ENCODE measurements around the gene F8A3. TPM values are rescaled to one million over a fixed set of nuclear protein-coding genes. Genes with fewer than 3 reads are reported as not detected.
"Not testable (repeated sequence)": the region's sequence is repeated elsewhere in the genome, so short reads cannot be mapped to it uniquely, and the experiment has no call there.

F8A3 gene
- total RNA-seq (2014; rRNA removed; shearing (Covaris generic)) = 0.32 TPM in 1 of 2 replicates, not detected in the other
- 0.14 and 0.16 TPM in 2 replicates for polyA plus RNA-seq (2016; fragmentation: Nextera tagmentation; extraction: Ambion mirVana)

DNA sequence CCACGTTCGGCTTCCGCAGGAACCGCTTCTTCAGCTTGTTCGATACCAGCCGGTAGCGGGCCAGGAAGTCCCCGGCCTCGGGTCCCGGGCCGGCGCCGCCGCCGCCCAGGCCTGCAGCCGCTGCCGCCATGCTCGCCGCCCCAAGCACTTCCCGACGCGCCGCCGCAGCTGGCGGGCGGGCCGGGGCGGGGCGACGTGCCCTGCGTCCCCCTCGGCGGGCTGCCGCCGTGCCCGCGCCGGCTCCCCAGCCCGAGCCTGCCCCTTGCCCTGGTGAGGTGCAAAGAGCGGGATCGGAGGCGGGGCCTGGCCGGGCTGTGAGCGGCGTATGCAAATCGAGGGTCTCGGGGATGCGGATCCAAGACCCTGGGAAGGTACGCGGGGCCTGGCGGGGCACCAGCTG is at the start of gene F8A3:
Gene F8A3 (minus strand): TSS at position 150 of the 400 bp plus-strand sequence. CDS start 20 bp downstream, at position 130.
- H3K9me2 ChIP-seq (ENCODE audit: insufficient read depth); H3K79me2 ChIP-seq (ENCODE audit: insufficient read depth); H3K27ac ChIP-seq; H3K4me2 ChIP-seq (ENCODE audit: unreplicated experiment); H4K20me1 ChIP-seq (ENCODE audit: insufficient read depth); H3K9ac ChIP-seq; H3K4me3 ChIP-seq; in situ Hi-C loops (cut with MboI); DNase-seq; H2AFZ ChIP-seq; H3K27me3 ChIP-seq (replicated peaks; ENCODE audit: insufficient read depth); H3K4me1 ChIP-seq (ENCODE audit: insufficient read depth); H3K9me3 ChIP-seq (ENCODE audit: low read depth); H3F3A ChIP-seq (ENCODE audit: insufficient read depth); H3K36me3 ChIP-seq (ENCODE audit: low read depth): not testable (repeated sequence)
- no CpG with 5 or more reads among the region's 51 CpGs for WGBS, 2 experiments (ENCODE audit: low coverage in 1 of 2, low lambda C conversion rate in 2 of 2, missing lambda C conversion rate in 2 of 2)

DNA sequence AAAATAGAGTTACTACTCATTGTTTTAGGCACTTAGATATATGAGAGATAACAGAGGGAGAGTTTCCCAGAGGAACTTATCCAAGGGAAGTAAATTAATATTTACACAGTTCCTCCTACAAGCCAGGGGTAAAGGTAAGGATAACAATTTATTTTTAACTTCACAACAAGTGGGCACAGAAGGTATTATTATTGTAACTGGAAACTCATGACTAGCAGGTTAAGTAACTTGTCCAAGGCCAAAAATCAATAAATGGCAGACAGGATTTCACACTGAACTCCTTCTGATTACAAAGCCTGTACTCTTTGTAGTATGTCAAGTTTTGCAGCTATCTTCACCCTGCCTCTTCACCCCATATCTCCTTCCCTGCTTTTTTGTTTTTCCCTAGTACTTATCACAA is 46.9 kb upstream of the F8A3 start:
- TF ChIP-seq EZH2phosphoT487 (IDR thresholded peaks at IDR 0.05; ENCODE audit: insufficient read depth, low read depth) = no peak
- TF ChIP-seq EZH2 (IDR thresholded peaks at IDR 0.05; ENCODE audit: insufficient read depth, poor library complexity, severe bottlenecking) = no peak
- no peak overlapping the region for H3K9ac ChIP-seq
- no peak overlapping the region for H3K4me2 ChIP-seq (ENCODE audit: unreplicated experiment)
- no peaks in the 10 kb centered on the region for H3K27me3 ChIP-seq (replicated peaks; ENCODE audit: insufficient read depth)
- H3K9me3 ChIP-seq (ENCODE audit: low read depth) = no peaks in the 10 kb centered on the region
- H3K27ac ChIP-seq = no peak overlapping the region
- no peak for DNase-seq
- H2AFZ ChIP-seq = no peak overlapping the region
- no peaks in the 10 kb centered on the region for H3K36me3 ChIP-seq (ENCODE audit: low read depth)
- H3K79me2 ChIP-seq (ENCODE audit: insufficient read depth) = no peaks in the 10 kb centered on the region
- no peaks in the 10 kb centered on the region for H3F3A ChIP-seq (ENCODE audit: insufficient read depth)
- no peaks in the 10 kb centered on the region for H3K9me2 ChIP-seq (ENCODE audit: insufficient read depth)
- in situ Hi-C loops (cut with MboI) = no loop called here
- no peaks in the 10 kb centered on the region for H3K4me1 ChIP-seq (ENCODE audit: insufficient read depth)
- H3K4me3 ChIP-seq = no peak overlapping the region
- H4K20me1 ChIP-seq (ENCODE audit: insufficient read depth) = no peaks in the 10 kb centered on the region

DNA sequence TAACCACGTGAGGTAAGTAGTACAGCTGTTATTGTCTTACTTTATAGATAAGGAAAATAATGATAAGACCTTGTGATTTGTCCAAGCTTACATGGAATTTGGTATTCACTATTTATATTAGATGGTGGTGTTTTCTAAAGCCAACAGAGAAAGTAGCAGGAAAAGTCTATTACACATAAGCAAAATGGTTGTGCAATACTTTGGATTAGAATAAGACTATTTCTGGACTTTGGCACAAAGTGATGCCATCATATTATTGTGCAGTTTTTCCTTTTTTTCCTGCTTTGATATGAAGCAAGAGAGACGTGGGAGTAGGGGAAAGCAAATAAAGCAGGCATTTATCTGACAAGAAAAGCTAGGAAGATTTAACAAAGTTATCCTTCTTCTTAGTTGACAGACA is 36.7 kb upstream of the F8A3 start:
- H3F3A ChIP-seq (ENCODE audit: insufficient read depth) = not testable (repeated sequence)

DNA sequence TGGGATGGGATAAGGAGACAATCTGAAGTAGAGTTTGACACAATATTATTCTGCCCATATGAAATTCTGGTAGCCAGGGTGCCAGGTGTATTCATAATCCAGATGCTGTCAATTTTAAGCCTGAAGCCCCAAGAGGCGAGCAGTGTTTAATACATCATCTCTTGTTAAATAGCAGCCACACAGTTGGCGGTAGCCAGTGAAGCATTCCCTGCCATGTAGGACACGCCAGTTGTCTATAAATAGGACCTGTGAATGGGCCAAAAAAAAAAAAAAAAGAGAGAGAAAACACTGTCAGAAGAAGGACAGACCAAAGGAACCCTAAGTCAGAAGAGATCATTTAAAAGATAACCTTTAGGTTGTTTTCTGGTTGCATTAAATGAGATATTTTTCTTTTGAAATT is 33.0 kb upstream of the F8A3 start:
- H3K4me3 ChIP-seq; H3K79me2 ChIP-seq (ENCODE audit: insufficient read depth); H3K27ac ChIP-seq; H3F3A ChIP-seq (ENCODE audit: insufficient read depth); H3K4me1 ChIP-seq (ENCODE audit: insufficient read depth); DNase-seq; H3K4me2 ChIP-seq (ENCODE audit: unreplicated experiment); H3K9ac ChIP-seq; in situ Hi-C loops (cut with MboI); H3K36me3 ChIP-seq (ENCODE audit: low read depth); H3K9me2 ChIP-seq (ENCODE audit: insufficient read depth); H4K20me1 ChIP-seq (ENCODE audit: insufficient read depth); H3K9me3 ChIP-seq (ENCODE audit: low read depth); H3K27me3 ChIP-seq (replicated peaks; ENCODE audit: insufficient read depth); H2AFZ ChIP-seq: not testable (repeated sequence)
- WGBS, 2 experiments (ENCODE audit: low coverage in 1 of 2, low lambda C conversion rate in 2 of 2, missing lambda C conversion rate in 2 of 2) = no CpG with 5 or more reads among the region's 3 CpGs

More for the DNA sequence above, 36.7 kb upstream of the F8A3 start:
- H2AFZ ChIP-seq; H3K9me2 ChIP-seq (ENCODE audit: insufficient read depth); DNase-seq; H3K9me3 ChIP-seq (ENCODE audit: low read depth); H4K20me1 ChIP-seq (ENCODE audit: insufficient read depth); H3K4me1 ChIP-seq (ENCODE audit: insufficient read depth); H3K27ac ChIP-seq; H3K27me3 ChIP-seq (replicated peaks; ENCODE audit: insufficient read depth); in situ Hi-C loops (cut with MboI); H3K4me2 ChIP-seq (ENCODE audit: unreplicated experiment); H3K79me2 ChIP-seq (ENCODE audit: insufficient read depth); H3K36me3 ChIP-seq (ENCODE audit: low read depth); H3K4me3 ChIP-seq; H3K9ac ChIP-seq: not testable (repeated sequence)
- WGBS, 2 experiments (ENCODE audit: low coverage in 1 of 2, low lambda C conversion rate in 2 of 2, missing lambda C conversion rate in 2 of 2) = no CpG with 5 or more reads among the region's 2 CpGs

DNA sequence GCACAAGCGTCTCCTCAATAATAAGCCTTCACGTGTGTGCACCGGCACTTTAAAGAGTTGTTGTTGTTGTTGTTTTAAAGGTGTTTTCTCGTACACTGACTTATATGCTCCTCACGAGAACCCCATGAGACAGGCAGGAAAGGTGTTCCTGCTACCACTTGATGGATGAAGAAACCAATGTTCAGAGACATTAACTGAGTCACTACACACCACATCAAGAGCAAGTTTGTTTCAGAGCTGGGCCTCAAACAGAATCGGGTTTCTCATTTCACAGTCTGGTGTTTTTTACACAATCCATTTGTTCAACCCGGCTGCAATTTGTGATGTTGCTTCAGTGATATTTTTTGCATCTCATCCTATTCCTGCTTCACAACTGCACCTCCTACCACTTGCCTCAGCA is 18.7 kb upstream of the F8A3 start:
- no CpG with 5 or more reads among the region's 7 CpGs for WGBS, 2 experiments (ENCODE audit: low coverage in 1 of 2, low lambda C conversion rate in 2 of 2, missing lambda C conversion rate in 2 of 2)
- H3F3A ChIP-seq (ENCODE audit: insufficient read depth); in situ Hi-C loops (cut with MboI): not testable (repeated sequence)

DNA sequence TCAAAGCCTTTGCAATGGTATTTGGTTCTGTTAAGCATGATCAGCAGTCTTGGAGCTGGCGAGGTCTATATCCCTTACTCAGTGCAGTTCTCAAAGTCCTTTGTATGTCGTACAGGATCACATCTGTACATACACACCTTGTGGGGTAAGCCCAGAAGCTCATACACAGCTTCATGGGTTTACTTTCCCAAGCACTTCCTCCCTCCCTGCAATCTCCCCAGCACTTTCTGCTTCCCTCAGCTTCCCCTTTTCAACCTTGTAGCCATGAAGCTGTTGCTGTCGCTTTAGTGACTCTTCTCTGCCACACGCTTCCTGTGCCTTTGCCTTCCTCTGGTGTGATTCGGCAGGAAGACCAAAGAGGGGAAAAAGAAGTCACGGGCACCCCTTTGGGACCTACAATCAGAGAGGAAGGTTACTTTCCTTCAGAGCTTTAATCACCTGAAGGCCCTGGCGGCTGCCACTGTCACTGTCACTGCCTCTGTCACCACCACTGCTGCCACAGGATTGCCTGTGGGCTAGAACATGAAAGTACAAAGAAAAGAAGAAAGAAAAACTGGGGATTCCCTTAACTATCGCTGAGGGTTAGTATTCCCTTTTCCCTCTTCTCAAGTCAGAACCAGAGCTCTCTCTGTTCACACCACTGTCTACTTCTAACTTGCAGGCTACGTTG is 8.0 kb upstream of the F8A3 start:
- H3K36me3 ChIP-seq (ENCODE audit: low read depth); H3K79me2 ChIP-seq (ENCODE audit: insufficient read depth); DNase-seq; H3F3A ChIP-seq (ENCODE audit: insufficient read depth); H4K20me1 ChIP-seq (ENCODE audit: insufficient read depth); H3K4me2 ChIP-seq (ENCODE audit: unreplicated experiment); H3K9ac ChIP-seq; H3K4me3 ChIP-seq; H2AFZ ChIP-seq; H3K27ac ChIP-seq; H3K27me3 ChIP-seq (replicated peaks; ENCODE audit: insufficient read depth); H3K9me3 ChIP-seq (ENCODE audit: low read depth); in situ Hi-C loops (cut with MboI); H3K4me1 ChIP-seq (ENCODE audit: insufficient read depth); H3K9me2 ChIP-seq (ENCODE audit: insufficient read depth): not testable (repeated sequence)
- no CpG with 5 or more reads among the region's 9 CpGs for WGBS, 2 experiments (ENCODE audit: low coverage in 1 of 2, low lambda C conversion rate in 2 of 2, missing lambda C conversion rate in 2 of 2)

More for the DNA sequence above, 18.7 kb upstream of the F8A3 start:
- not testable (repeated sequence) for H3K4me2 ChIP-seq (ENCODE audit: unreplicated experiment); H4K20me1 ChIP-seq (ENCODE audit: insufficient read depth); H3K27me3 ChIP-seq (replicated peaks; ENCODE audit: insufficient read depth); H3K4me3 ChIP-seq; DNase-seq; H3K4me1 ChIP-seq (ENCODE audit: insufficient read depth); H3K9me3 ChIP-seq (ENCODE audit: low read depth); H3K27ac ChIP-seq; H3K9me2 ChIP-seq (ENCODE audit: insufficient read depth); H2AFZ ChIP-seq; H3K36me3 ChIP-seq (ENCODE audit: low read depth); H3K79me2 ChIP-seq (ENCODE audit: insufficient read depth); H3K9ac ChIP-seq

DNA sequence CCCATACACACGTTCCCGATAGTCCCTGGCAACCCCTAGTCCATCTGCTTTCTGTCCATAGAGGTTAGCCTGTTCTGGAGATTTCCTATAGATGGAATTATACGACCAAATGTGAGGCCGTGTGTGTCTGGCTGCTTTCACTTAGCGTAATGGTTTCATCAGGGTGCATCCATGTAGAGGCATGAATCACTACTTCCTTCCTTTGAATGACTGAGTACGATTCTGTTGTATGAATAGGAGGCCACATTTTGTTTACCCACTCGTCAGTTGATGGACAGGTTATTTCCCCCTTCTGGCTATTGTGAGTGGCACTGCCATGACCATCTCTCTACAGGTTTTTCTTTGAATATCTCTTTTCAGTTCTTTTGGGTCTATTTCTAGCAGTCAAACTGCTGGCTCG is 2.1 kb upstream of the F8A3 start:
- no CpG with 5 or more reads among the region's 8 CpGs for WGBS, 2 experiments (ENCODE audit: low coverage in 1 of 2, low lambda C conversion rate in 2 of 2, missing lambda C conversion rate in 2 of 2)

More for the DNA sequence above, 2.1 kb upstream of the F8A3 start:
- H3K36me3 ChIP-seq (ENCODE audit: low read depth); H3K9me2 ChIP-seq (ENCODE audit: insufficient read depth); in situ Hi-C loops (cut with MboI); H3K9ac ChIP-seq; H3K27ac ChIP-seq; H3K4me3 ChIP-seq; H2AFZ ChIP-seq; H3K4me2 ChIP-seq (ENCODE audit: unreplicated experiment); H3F3A ChIP-seq (ENCODE audit: insufficient read depth); H3K9me3 ChIP-seq (ENCODE audit: low read depth); H3K4me1 ChIP-seq (ENCODE audit: insufficient read depth); DNase-seq; H3K27me3 ChIP-seq (replicated peaks; ENCODE audit: insufficient read depth); H4K20me1 ChIP-seq (ENCODE audit: insufficient read depth); H3K79me2 ChIP-seq (ENCODE audit: insufficient read depth): not testable (repeated sequence)

All from GM23248 (cell line).